GM12878 (cell line): Measurements from ENCODE around the gene PLRG1. TPM values are rescaled to one million over a fixed set of nuclear protein-coding genes. Genes with fewer than 3 reads are reported as not detected.

ENCODE experiments used
- ATAC-seq: fragments of 200-7000 bp; cut with Tn5 transposase; 3 replicates; pipeline ENCODE4 v1.9.1; 2020; ENCODE audit warnings: mild to moderate bottlenecking, moderate library complexity
- BruUV-seq: library from RNA; stranded (reverse); fragments of 400-500 nt; replicated peaks from 2 replicates; lab custom pipeline; 2021; lab: Mats Ljungman, UMichigan
- CTCF ChIA-PET: fragments of 300-600 bp; sonication (Branson Sonifier 250); formaldehyde crosslinking; extraction: SDS; loops from one replicate; lab custom pipeline; 2021; ENCODE audit warnings: inconsistent platforms; lab: Yijun Ruan, JAX
- POLR2A ChIA-PET: fragments of 350-600 bp; formaldehyde crosslinking; extraction: SDS; loops from one replicate; lab custom pipeline; 2021; ENCODE audit warnings: inconsistent platforms; lab: Charles Lee
- RAD21 ChIA-PET: fragments of 300-600 bp; sonication (Branson Sonifier 250); formaldehyde crosslinking; loops from one replicate; lab custom pipeline; 2023; ENCODE audit warnings: antibody characterized with exemption; ENCODE audit not compliant: unreplicated experiment; lab: Charles Lee
- SMC1A ChIA-PET: fragments of 300-600 bp; sonication (Branson Sonifier 250); formaldehyde crosslinking; loops from one replicate; lab custom pipeline; 2023; ENCODE audit not compliant: unreplicated experiment, uncharacterized antibody; lab: Charles Lee
- DNase-seq: peaks from one replicate; pipeline ENCODE4 v3.0.0-alpha.2; 2011; ENCODE audit warnings: low read depth, low spot score
- FAIRE-seq: peaks from 3 replicates; lab custom pipeline; 2011; peaks lifted over from hg19 to GRCh38; lab: Jason Lieb, UNC
- H2AFZ ChIP-seq: 2 replicates; pipeline ENCODE4 v1.6.0; 2011; ENCODE audit warnings: low read depth, low read length, control low read depth; ENCODE audit not compliant: control insufficient read depth
- H3K27ac ChIP-seq: 2 replicates; pipeline ENCODE4 v1.5.1; 2011; ENCODE audit warnings: control low read depth; ENCODE audit not compliant: control insufficient read depth, insufficient read depth
- H3K27me3 ChIP-seq, 2 experiments: replicated peaks in 1 of 2; 2 replicates each; pipeline versions ENCODE4 v1.6.0 to v1.6.1; 2011; ENCODE audit warnings: low read length in 1 of 2; ENCODE audit not compliant: control insufficient read depth in 2 of 2, insufficient read depth in 2 of 2
- H3K36me3 ChIP-seq, 2 experiments: 2 replicates each; pipeline ENCODE4 v1.5.1; 2011; ENCODE audit warnings: low read length in 1 of 2; ENCODE audit not compliant: control insufficient read depth in 2 of 2, insufficient read depth in 2 of 2
- H3K4me1 ChIP-seq: 2 replicates; pipeline ENCODE4 v1.6.1; 2011; ENCODE audit warnings: mild to moderate bottlenecking, low read length, moderate library complexity, mixed read lengths; ENCODE audit not compliant: control insufficient read depth, insufficient read depth
- H3K4me2 ChIP-seq: 2 replicates; pipeline ENCODE4 v1.6.0; 2011; ENCODE audit warnings: control low read depth; ENCODE audit not compliant: control insufficient read depth, insufficient read depth
- H3K4me3 ChIP-seq: fragments of 200-600 bp; sonication (generic); 2 replicates; pipeline ENCODE4 v1.5.1; 2016
- H3K79me2 ChIP-seq: 2 replicates; pipeline ENCODE4 v1.6.0; 2011; ENCODE audit warnings: low read length; ENCODE audit not compliant: control insufficient read depth, insufficient read depth
- H3K9ac ChIP-seq: 2 replicates; pipeline ENCODE4 v1.8.0; 2011; ENCODE audit warnings: low read length, control low read depth, mixed read lengths; ENCODE audit not compliant: control insufficient read depth, insufficient read depth
- H3K9me3 ChIP-seq: replicated peaks from 3 replicates; pipeline ENCODE4 v1.5.1; 2011; ENCODE audit warnings: mild to moderate bottlenecking, low read length; ENCODE audit not compliant: control insufficient read depth, insufficient read depth
- H4K20me1 ChIP-seq: 2 replicates; pipeline ENCODE4 v1.6.0; 2011; ENCODE audit not compliant: control insufficient read depth, insufficient read depth
- CHD1 ChIP-seq: IDR thresholded peaks from 2 replicates; pipeline ENCODE4 v1.6.1; 2012; ENCODE audit warnings: low read depth, low read length, improper control_type of control experiment
- CHD4 ChIP-seq: fragments of 200-600 bp; sonication (generic); IDR thresholded peaks from 2 replicates; pipeline ENCODE4 v1.6.1; 2016; ENCODE audit warnings: mild to moderate bottlenecking
- ETV6 ChIP-seq, 2 experiments: fragments of 450-650 bp in 1 of 2; IDR thresholded peaks in 1 of 2; conservative IDR thresholded peaks in 1 of 2; 2 replicates each; pipeline ENCODE4 v1.6.1; 2014; ENCODE audit warnings: antibody characterized with exemption in 1 of 2, borderline replicate concordance in 1 of 2, low read depth in 1 of 2, mild to moderate bottlenecking in 1 of 2, moderate library complexity in 1 of 2
- HDGF ChIP-seq: fragments of 450-650 bp; IDR thresholded peaks from 2 replicates; pipeline ENCODE4 v1.6.1; 2016; ENCODE audit warnings: antibody characterized with exemption
- IKZF2 ChIP-seq, 2 experiments: fragments of 450-650 bp; IDR thresholded peaks; 2 replicates each; pipeline ENCODE4 v1.6.1; 2017; ENCODE audit warnings: mild to moderate bottlenecking in 2 of 2, moderate library complexity in 2 of 2
- KDM1A ChIP-seq: fragments of 200-600 bp; sonication (generic); IDR thresholded peaks from 2 replicates; pipeline ENCODE4 v1.6.1; 2016; ENCODE audit warnings: borderline replicate concordance
- NFXL1 ChIP-seq: fragments of 450-650 bp; IDR thresholded peaks from 2 replicates; pipeline ENCODE4 v1.6.1; 2017; ENCODE audit warnings: antibody characterized with exemption, mild to moderate bottlenecking, borderline replicate concordance
- NFYA ChIP-seq: IDR thresholded peaks from 2 replicates; pipeline ENCODE4 v1.6.1; 2011; ENCODE audit warnings: low read depth, mild to moderate bottlenecking, low read length, improper control_type of control experiment, borderline replicate concordance
- NFYB ChIP-seq: IDR thresholded peaks from 2 replicates; pipeline ENCODE4 v1.6.1; 2011; ENCODE audit warnings: low read depth, mild to moderate bottlenecking, low read length, improper control_type of control experiment, moderate library complexity; ENCODE audit not compliant: insufficient read depth
- ZNF384 ChIP-seq: IDR thresholded peaks from 2 replicates; pipeline ENCODE4 v1.6.1; 2012; ENCODE audit warnings: low read depth, mild to moderate bottlenecking, low read length, improper control_type of control experiment, borderline replicate concordance
- ZZZ3 ChIP-seq: IDR thresholded peaks from 2 replicates; pipeline ENCODE4 v1.6.1; 2011; ENCODE audit warnings: low read depth; ENCODE audit not compliant: control insufficient read depth, insufficient read length
- WGBS: methylation state at CpG from one replicate; pipeline ENCODE4 v1.1.6; 2016; ENCODE audit warnings: low lambda C conversion rate; ENCODE audit not compliant: insufficient replicate concordance, insufficient coverage; ENCODE audit errors: missing lambda C conversion rate; 5-methylcytosine and 5-hydroxymethylcytosine counted together
- in situ Hi-C: fragments of 300-500 bp; cut with MboI; formaldehyde crosslinking; loops from 9 replicates; pipeline ENCODE4 v1.14.3; 2018; ENCODE audit warnings: mixed read lengths
- intact Hi-C: fragments of 100-400 bp; cut with micrococcal nuclease; formaldehyde crosslinking; loops from one replicate; pipeline ENCODE4 v1.14.2; 2022; ENCODE audit not compliant: unreplicated experiment
- polyA plus RNA-seq, 11 experiments: library from polyadenylated mRNA; depleted of rRNA in 4 of 11; unstranded in 6 of 11; stranded (reverse) in 5 of 11; fragments of >200 nt; fragmentation: Nextera tagmentation in 4 of 11; fragmentation: Illumina TruSeq in 1 of 11; extraction: Ambion mirVana in 4 of 11; extraction: Trizol in 1 of 11; gene quantifications; 1 replicate in 1 of 11; 2 replicates in 10 of 11; pipeline versions ENCODE4 v1.2.1 to v1.2.3, GENCODE V29; 2011 to 2016; ENCODE audit warnings: inconsistent platforms in 2 of 11, missing spikeins in 2 of 11, low read depth in 1 of 11
- total RNA-seq, 4 experiments: library from RNA; depleted of rRNA in 3 of 4; stranded (reverse); fragments of >200 nt in 3 of 4; fragmentation: Illumina TruSeq in 1 of 4; extraction: Trizol in 1 of 4; gene quantifications; 2 replicates each; pipeline versions ENCODE4 v1.2.1 to v1.2.3, GENCODE V29; 2013 to 2021
- TF ChIP-seq, protein P1 (sequence below), 3 experiments: IDR thresholded peaks in 2 of 3; conservative IDR thresholded peaks in 1 of 3; 2 replicates each; pipeline ENCODE4 v1.5.1; 2011; ENCODE audit warnings: low read depth in 3 of 3, low read length in 3 of 3, mild to moderate bottlenecking in 3 of 3, control low read depth in 2 of 3, moderate library complexity in 2 of 3, inconsistent platforms in 1 of 3, mixed read lengths in 1 of 3; ENCODE audit not compliant: control insufficient read depth in 2 of 3, insufficient read depth in 1 of 3; ENCODE audit errors: extremely low read depth in 1 of 3
- TF ChIP-seq, protein P2 (sequence below): IDR thresholded peaks from 2 replicates; pipeline ENCODE4 v1.6.1; 2012; ENCODE audit warnings: low read length, inconsistent platforms
- TF ChIP-seq, protein P3 (sequence below): fragments of 450-650 bp; IDR thresholded peaks from 2 replicates; pipeline ENCODE4 v1.6.1; 2016; ENCODE audit warnings: mild to moderate bottlenecking, moderate library complexity, borderline replicate concordance
- TF ChIP-seq, protein P4 (sequence below): fragments of 450-650 bp; IDR thresholded peaks from 2 replicates; pipeline ENCODE4 v1.6.1; 2017; ENCODE audit warnings: low read depth, mild to moderate bottlenecking, moderate library complexity

PLRG1 gene
- total and polyA plus RNA-seq, 10 of the 15 experiments (the other 5 are each of a cell fraction or from before 2014, with no cell fraction given): 54.7 to 182 (median 111) TPM

DNA sequence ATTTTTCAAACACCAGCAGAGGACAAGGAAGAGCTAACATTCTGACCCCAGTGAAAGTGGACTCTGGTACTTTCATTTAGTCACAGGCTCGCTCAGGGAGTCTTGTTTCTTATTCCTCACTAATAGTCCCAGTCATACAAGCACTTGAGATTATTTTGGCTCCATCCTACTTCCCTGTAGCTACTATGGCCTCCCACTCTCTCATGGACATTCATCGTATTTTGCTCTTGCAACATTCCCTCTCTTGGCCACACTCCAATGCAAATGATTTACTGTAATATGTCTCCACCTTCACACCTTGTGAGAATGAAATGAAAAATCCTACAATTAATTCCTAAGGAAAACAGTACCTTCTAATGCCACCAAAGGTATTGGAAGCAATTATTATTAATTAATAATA lies 21.3 kb downstream of the PLRG1 start:
- intact Hi-C loops (no loop called here), in situ Hi-C loops (no loop called here)
- ATAC-seq (no peak), FAIRE-seq (no peak), DNase-seq (no peak)
- CTCF ChIA-PET: interaction anchor here (2.0 kb wide), 2 partner anchors 9 to 22 kb away, joined by 5 to 6 read pairs; partner anchors contain the start of gene PLRG1
- SMC1A ChIA-PET: no interaction called here
- Histone ChIP-seq H2AFZ (no peak overlapping the region), H3K9me3 (no peaks in the 10 kb centered on the region), H3K36me3 (no peaks in the 10 kb centered on the region), H3K27ac (no peak overlapping the region), H3K27me3 (no peaks in the 10 kb centered on the region), H3K4me1 (0 out of 2 replicates have a peak, but pooled peaks cover 3% of the 10 kb centered on the region), H3K79me2 (no peaks in the 10 kb centered on the region), H4K20me1 (no peaks in the 10 kb centered on the region), H3K4me3 (no peak overlapping the region), H3K9ac (no peak overlapping the region), H3K4me2 (no peak overlapping the region)
- RAD21 ChIA-PET: interaction anchor here (1.0 kb wide), 1 partner anchor 23 kb away, joined by 3 read pairs; no protein-coding TSS in a partner anchor
- WGBS: 8% methylated on average over 2 of the region's 2 CpGs
- BruUV-seq: no TSS peak
- POLR2A ChIA-PET: no interaction called here
- TF ChIP-seq IKZF2 (IDR thresholded peaks at IDR 0.05) (no peak), HDGF (no peak), CHD1 (no peak), CHD4 (no peak), NFXL1 (no peak), KDM1A (no peak), NFYB (no peak), NFYA (no peak), ZNF384 (no peak), ETV6 (conservative IDR thresholded peaks at IDR 0.05 in 1 of 2, IDR thresholded peaks at IDR 0.05 in 1 of 2; ENCODE audit: borderline replicate concordance in 1 of 2, low read depth in 1 of 2) (no peak), ZZZ3 (no peak)
- TF ChIP-seq, protein P1, sequence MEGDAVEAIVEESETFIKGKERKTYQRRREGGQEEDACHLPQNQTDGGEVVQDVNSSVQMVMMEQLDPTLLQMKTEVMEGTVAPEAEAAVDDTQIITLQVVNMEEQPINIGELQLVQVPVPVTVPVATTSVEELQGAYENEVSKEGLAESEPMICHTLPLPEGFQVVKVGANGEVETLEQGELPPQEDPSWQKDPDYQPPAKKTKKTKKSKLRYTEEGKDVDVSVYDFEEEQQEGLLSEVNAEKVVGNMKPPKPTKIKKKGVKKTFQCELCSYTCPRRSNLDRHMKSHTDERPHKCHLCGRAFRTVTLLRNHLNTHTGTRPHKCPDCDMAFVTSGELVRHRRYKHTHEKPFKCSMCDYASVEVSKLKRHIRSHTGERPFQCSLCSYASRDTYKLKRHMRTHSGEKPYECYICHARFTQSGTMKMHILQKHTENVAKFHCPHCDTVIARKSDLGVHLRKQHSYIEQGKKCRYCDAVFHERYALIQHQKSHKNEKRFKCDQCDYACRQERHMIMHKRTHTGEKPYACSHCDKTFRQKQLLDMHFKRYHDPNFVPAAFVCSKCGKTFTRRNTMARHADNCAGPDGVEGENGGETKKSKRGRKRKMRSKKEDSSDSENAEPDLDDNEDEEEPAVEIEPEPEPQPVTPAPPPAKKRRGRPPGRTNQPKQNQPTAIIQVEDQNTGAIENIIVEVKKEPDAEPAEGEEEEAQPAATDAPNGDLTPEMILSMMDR (IDR thresholded peaks at IDR 0.05 in 2 of 3, conservative IDR thresholded peaks at IDR 0.05 in 1 of 3; ENCODE audit: control insufficient read depth in 2 of 3, extremely low read depth in 1 of 3, insufficient read depth in 1 of 3, low read depth in 3 of 3, low read length in 3 of 3): no peak
- TF ChIP-seq, protein P2, sequence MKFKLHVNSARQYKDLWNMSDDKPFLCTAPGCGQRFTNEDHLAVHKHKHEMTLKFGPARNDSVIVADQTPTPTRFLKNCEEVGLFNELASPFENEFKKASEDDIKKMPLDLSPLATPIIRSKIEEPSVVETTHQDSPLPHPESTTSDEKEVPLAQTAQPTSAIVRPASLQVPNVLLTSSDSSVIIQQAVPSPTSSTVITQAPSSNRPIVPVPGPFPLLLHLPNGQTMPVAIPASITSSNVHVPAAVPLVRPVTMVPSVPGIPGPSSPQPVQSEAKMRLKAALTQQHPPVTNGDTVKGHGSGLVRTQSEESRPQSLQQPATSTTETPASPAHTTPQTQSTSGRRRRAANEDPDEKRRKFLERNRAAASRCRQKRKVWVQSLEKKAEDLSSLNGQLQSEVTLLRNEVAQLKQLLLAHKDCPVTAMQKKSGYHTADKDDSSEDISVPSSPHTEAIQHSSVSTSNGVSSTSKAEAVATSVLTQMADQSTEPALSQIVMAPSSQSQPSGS: no peak
- TF ChIP-seq, protein P3, sequence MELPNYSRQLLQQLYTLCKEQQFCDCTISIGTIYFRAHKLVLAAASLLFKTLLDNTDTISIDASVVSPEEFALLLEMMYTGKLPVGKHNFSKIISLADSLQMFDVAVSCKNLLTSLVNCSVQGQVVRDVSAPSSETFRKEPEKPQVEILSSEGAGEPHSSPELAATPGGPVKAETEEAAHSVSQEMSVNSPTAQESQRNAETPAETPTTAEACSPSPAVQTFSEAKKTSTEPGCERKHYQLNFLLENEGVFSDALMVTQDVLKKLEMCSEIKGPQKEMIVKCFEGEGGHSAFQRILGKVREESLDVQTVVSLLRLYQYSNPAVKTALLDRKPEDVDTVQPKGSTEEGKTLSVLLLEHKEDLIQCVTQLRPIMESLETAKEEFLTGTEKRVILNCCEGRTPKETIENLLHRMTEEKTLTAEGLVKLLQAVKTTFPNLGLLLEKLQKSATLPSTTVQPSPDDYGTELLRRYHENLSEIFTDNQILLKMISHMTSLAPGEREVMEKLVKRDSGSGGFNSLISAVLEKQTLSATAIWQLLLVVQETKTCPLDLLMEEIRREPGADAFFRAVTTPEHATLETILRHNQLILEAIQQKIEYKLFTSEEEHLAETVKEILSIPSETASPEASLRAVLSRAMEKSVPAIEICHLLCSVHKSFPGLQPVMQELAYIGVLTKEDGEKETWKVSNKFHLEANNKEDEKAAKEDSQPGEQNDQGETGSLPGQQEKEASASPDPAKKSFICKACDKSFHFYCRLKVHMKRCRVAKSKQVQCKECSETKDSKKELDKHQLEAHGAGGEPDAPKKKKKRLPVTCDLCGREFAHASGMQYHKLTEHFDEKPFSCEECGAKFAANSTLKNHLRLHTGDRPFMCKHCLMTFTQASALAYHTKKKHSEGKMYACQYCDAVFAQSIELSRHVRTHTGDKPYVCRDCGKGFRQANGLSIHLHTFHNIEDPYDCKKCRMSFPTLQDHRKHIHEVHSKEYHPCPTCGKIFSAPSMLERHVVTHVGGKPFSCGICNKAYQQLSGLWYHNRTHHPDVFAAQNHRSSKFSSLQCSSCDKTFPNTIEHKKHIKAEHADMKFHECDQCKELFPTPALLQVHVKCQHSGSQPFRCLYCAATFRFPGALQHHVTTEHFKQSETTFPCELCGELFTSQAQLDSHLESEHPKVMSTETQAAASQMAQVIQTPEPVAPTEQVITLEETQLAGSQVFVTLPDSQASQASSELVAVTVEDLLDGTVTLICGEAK: no peak
- TF ChIP-seq, protein P4, sequence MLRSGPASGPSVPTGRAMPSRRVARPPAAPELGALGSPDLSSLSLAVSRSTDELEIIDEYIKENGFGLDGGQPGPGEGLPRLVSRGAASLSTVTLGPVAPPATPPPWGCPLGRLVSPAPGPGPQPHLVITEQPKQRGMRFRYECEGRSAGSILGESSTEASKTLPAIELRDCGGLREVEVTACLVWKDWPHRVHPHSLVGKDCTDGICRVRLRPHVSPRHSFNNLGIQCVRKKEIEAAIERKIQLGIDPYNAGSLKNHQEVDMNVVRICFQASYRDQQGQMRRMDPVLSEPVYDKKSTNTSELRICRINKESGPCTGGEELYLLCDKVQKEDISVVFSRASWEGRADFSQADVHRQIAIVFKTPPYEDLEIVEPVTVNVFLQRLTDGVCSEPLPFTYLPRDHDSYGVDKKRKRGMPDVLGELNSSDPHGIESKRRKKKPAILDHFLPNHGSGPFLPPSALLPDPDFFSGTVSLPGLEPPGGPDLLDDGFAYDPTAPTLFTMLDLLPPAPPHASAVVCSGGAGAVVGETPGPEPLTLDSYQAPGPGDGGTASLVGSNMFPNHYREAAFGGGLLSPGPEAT: no peak
